HepG2 (cell line): ENCODE measurements around the gene CFAP91. TPM values are rescaled to one million over a fixed set of nuclear protein-coding genes. Genes with fewer than 3 reads are reported as not detected.

Source experiments
- ATAC-seq: fragments of 200-7000 bp; cut with Tn5 transposase; 3 replicates; pipeline ENCODE4 v1.9.1; 2020; ENCODE audit warnings: mild to moderate bottlenecking, moderate library complexity
- BruUV-seq: library from RNA; stranded (reverse); fragments of 400-500 nt; replicated peaks from 2 replicates; lab custom pipeline; 2021; lab: Mats Ljungman, UMichigan
- CTCF ChIA-PET: fragments of 300-600 bp; formaldehyde crosslinking; extraction: SDS; loops from one replicate; lab custom pipeline; 2021; ENCODE audit warnings: low total read pairs, inconsistent platforms, low intra/inter-chr PET ratio; lab: Yijun Ruan, JAX
- POLR2A ChIA-PET: fragments of 350-600 bp; sonication (Branson Sonifier 250); formaldehyde crosslinking; loops from one replicate; lab custom pipeline; 2020; ENCODE audit warnings: antibody characterized with exemption, inconsistent platforms; lab: Yijun Ruan, JAX
- DNase-seq: peaks from one replicate; pipeline ENCODE4 v3.0.0-alpha.2; 2015; ENCODE audit warnings: low spot score
- FAIRE-seq: peaks from 3 replicates; lab custom pipeline; 2011; peaks lifted over from hg19 to GRCh38; lab: Jason Lieb, UNC
- H2AFZ ChIP-seq: one replicate; pipeline ENCODE4 v1.6.1; 2011; ENCODE audit warnings: low read length, inconsistent platforms
- H3K27ac ChIP-seq: fragments of 300-600 bp; 3 replicates; pipeline ENCODE4 v1.8.0; 2011; ENCODE audit warnings: mixed run types, mild to moderate bottlenecking, mixed read lengths, low read length, inconsistent platforms; ENCODE audit not compliant: insufficient read depth; ENCODE audit errors: extremely low read length
- H3K27me3 ChIP-seq, 2 experiments: fragments of 200-600 bp in 1 of 2; 2 replicates in 1 of 2; 3 replicates in 1 of 2; pipeline versions ENCODE4 v1.6.0 to v1.8.0; 2011; ENCODE audit warnings: low read length in 2 of 2, mild to moderate bottlenecking in 2 of 2, moderate library complexity in 2 of 2, inconsistent platforms in 1 of 2; ENCODE audit not compliant: insufficient read depth in 2 of 2, control insufficient read depth in 1 of 2
- H3K36me3 ChIP-seq, 2 experiments: fragments of 200-600 bp in 1 of 2; replicated peaks in 1 of 2; 2 replicates in 1 of 2; 3 replicates in 1 of 2; pipeline versions ENCODE4 v1.5.1 to v1.8.0; 2011; ENCODE audit warnings: low read length in 2 of 2, inconsistent platforms in 1 of 2; ENCODE audit not compliant: insufficient read depth in 2 of 2, control insufficient read depth in 1 of 2
- H3K4me1 ChIP-seq: 2 replicates; pipeline ENCODE4 v1.5.1; 2012; ENCODE audit warnings: low read length, inconsistent platforms; ENCODE audit not compliant: insufficient read depth
- H3K4me2 ChIP-seq: 2 replicates; pipeline ENCODE4 v1.6.0; 2011; ENCODE audit warnings: low read depth, low read length, inconsistent platforms
- H3K4me3 ChIP-seq, 3 experiments: fragments of 200-600 bp in 1 of 3; sonication (generic), shearing (Covaris generic) in 1 of 3; replicated peaks in 1 of 3; 2 replicates each; pipeline ENCODE4 v1.5.1; 2011 to 2016; ENCODE audit warnings: low read length in 3 of 3, inconsistent platforms in 2 of 3, low read depth in 2 of 3, mild to moderate bottlenecking in 2 of 3, control low read depth in 1 of 3, mixed read lengths in 1 of 3; ENCODE audit not compliant: insufficient read depth in 1 of 3
- H3K79me2 ChIP-seq: one replicate; pipeline ENCODE4 v1.6.1; 2011; ENCODE audit warnings: low read length, inconsistent platforms; ENCODE audit not compliant: insufficient read depth
- H3K9ac ChIP-seq: 2 replicates; pipeline ENCODE4 v1.6.0; 2011; ENCODE audit warnings: mild to moderate bottlenecking, low read depth, low read length, inconsistent platforms; ENCODE audit not compliant: insufficient read depth
- H3K9me3 ChIP-seq: 2 replicates; pipeline ENCODE4 v1.5.1; 2012; ENCODE audit warnings: mild to moderate bottlenecking, low read length
- H4K20me1 ChIP-seq: 2 replicates; pipeline ENCODE4 v1.6.0; 2011; ENCODE audit warnings: inconsistent platforms, mild to moderate bottlenecking, low read length, moderate library complexity; ENCODE audit not compliant: insufficient read depth
- ATF1 ChIP-seq: IDR thresholded peaks from 2 replicates; pipeline ENCODE4 v1.6.1; 2016; ENCODE audit warnings: mild to moderate bottlenecking, control low read depth
- CBFB ChIP-seq: sonication (generic); formaldehyde crosslinking; IDR thresholded peaks from 2 replicates; pipeline ENCODE4 v1.4.0; 2020; ENCODE audit warnings: missing genetic modification reagents
- CHD2 ChIP-seq: IDR thresholded peaks from 2 replicates; pipeline ENCODE4 v1.6.1; 2011; ENCODE audit warnings: low read depth, low read length, improper control_type of control experiment
- HDAC1 ChIP-seq: sonication (generic); formaldehyde crosslinking; IDR thresholded peaks from 2 replicates; pipeline ENCODE4 v1.5.1; 2020; ENCODE audit warnings: mild to moderate bottlenecking, missing genetic modification reagents
- IRF9 ChIP-seq: sonication (generic); formaldehyde crosslinking; IDR thresholded peaks from 2 replicates; pipeline ENCODE4 v1.8.0; 2022; ENCODE audit warnings: missing genetic modification reagents, mild to moderate bottlenecking, borderline replicate concordance
- KAT2B ChIP-seq: fragments of 150-350 bp; IDR thresholded peaks from 2 replicates; pipeline ENCODE4 v1.6.1; 2014; ENCODE audit warnings: low read depth, low read length, borderline replicate concordance
- MED1 ChIP-seq: sonication (generic); formaldehyde crosslinking; IDR thresholded peaks from 2 replicates; pipeline ENCODE4 v1.4.0; 2020; ENCODE audit warnings: missing genetic modification reagents
- MEF2D ChIP-seq: sonication (generic); formaldehyde crosslinking; IDR thresholded peaks from 2 replicates; pipeline ENCODE4 v1.5.1; 2020; ENCODE audit warnings: mild to moderate bottlenecking, missing genetic modification reagents
- MTF2 ChIP-seq: sonication (generic); formaldehyde crosslinking; IDR thresholded peaks from 2 replicates; pipeline ENCODE4 v1.5.0; 2020; ENCODE audit warnings: missing genetic modification reagents, borderline replicate concordance
- NFKBIZ ChIP-seq: IDR thresholded peaks from 2 replicates; pipeline ENCODE4 v1.6.1; 2018; ENCODE audit warnings: missing genetic modification reagents, missing compliant biosample characterization
- NR3C1 ChIP-seq: sonication (generic); formaldehyde crosslinking; IDR thresholded peaks from 2 replicates; pipeline ENCODE4 v1.4.0; 2020; ENCODE audit warnings: missing genetic modification reagents
- TBX2 ChIP-seq: sonication (generic); formaldehyde crosslinking; IDR thresholded peaks from 2 replicates; pipeline ENCODE4 v1.5.0; 2020; ENCODE audit warnings: missing genetic modification reagents, mild to moderate bottlenecking, borderline replicate concordance
- TBX3 ChIP-seq: fragments of 450-650 bp; IDR thresholded peaks from 2 replicates; pipeline ENCODE4 v1.6.1; 2017; ENCODE audit warnings: antibody characterized with exemption, mild to moderate bottlenecking, inconsistent platforms, borderline replicate concordance
- TEAD3 ChIP-seq: optimal IDR thresholded peaks from 2 replicates; pipeline ENCODE3; 2016; ENCODE audit warnings: borderline replicate concordance
- XBP1 ChIP-seq: sonication (generic); formaldehyde crosslinking; IDR thresholded peaks from 2 replicates; pipeline ENCODE4 v1.5.0; 2020; ENCODE audit warnings: missing genetic modification reagents
- ZEB1 ChIP-seq: IDR thresholded peaks from 2 replicates; pipeline ENCODE4 v1.6.1; 2012; ENCODE audit warnings: mild to moderate bottlenecking, low read depth, inconsistent platforms; ENCODE audit not compliant: insufficient replicate concordance
- ZFP62 ChIP-seq: sonication (generic); formaldehyde crosslinking; IDR thresholded peaks from 2 replicates; pipeline ENCODE4 v1.4.0; 2020; ENCODE audit warnings: missing genetic modification reagents
- ZFP82 ChIP-seq: sonication (generic); formaldehyde crosslinking; IDR thresholded peaks from 2 replicates; pipeline ENCODE4 v1.5.1; 2020; ENCODE audit warnings: mild to moderate bottlenecking, missing genetic modification reagents, borderline replicate concordance
- ZKSCAN8 ChIP-seq: IDR thresholded peaks from 2 replicates; pipeline ENCODE4 v1.6.1; 2016; ENCODE audit warnings: borderline replicate concordance, missing genetic modification reagents, missing compliant biosample characterization
- ZNF432 ChIP-seq: sonication (generic); formaldehyde crosslinking; IDR thresholded peaks from 2 replicates; pipeline ENCODE4 v1.5.0; 2020; ENCODE audit warnings: missing genetic modification reagents, mild to moderate bottlenecking, borderline replicate concordance
- ZNF605 ChIP-seq: sonication (generic); formaldehyde crosslinking; IDR thresholded peaks from 2 replicates; pipeline ENCODE4 v1.8.0; 2022; ENCODE audit warnings: mild to moderate bottlenecking, missing genetic modification reagents
- ZNF678 ChIP-seq: sonication (generic); formaldehyde crosslinking; IDR thresholded peaks from 2 replicates; pipeline ENCODE4 v1.4.0; 2020; ENCODE audit warnings: mild to moderate bottlenecking, missing genetic modification reagents
- WGBS: methylation state at CpG from one replicate; pipeline ENCODE4 v1.1.6; 2017; ENCODE audit warnings: low lambda C conversion rate; 5-methylcytosine and 5-hydroxymethylcytosine counted together
- in situ Hi-C: cut with HindIII; loops from 2 replicates; pipeline ENCODE4 v1.10.0; 2017; ENCODE audit warnings: low pct_unique_long_range_greater_than_20kb; ENCODE audit not compliant: extremely low pct_ligation_motif_present
- intact Hi-C: fragments of 100-400 bp; cut with micrococcal nuclease; formaldehyde crosslinking; loops from one replicate; pipeline ENCODE4 v1.10.0; 2022; ENCODE audit not compliant: unreplicated experiment
- polyA plus RNA-seq, 8 experiments: library from polyadenylated mRNA; depleted of rRNA in 3 of 8; stranded (reverse) in 7 of 8; unstranded in 1 of 8; fragments of >200 nt; fragmentation: Illumina TruSeq in 4 of 8; extraction: Trizol in 4 of 8; gene quantifications; 2 replicates each; pipeline versions ENCODE4 v1.2.1 to v1.2.3, GENCODE V29; 2011 to 2016; ENCODE audit warnings: low read depth in 4 of 8, missing spikeins in 1 of 8, mixed read lengths in 1 of 8; ENCODE audit not compliant: insufficient read depth in 1 of 8
- total RNA-seq, 5 experiments: library from RNA; depleted of rRNA; stranded (reverse); fragments of >200 nt; fragmentation: Illumina TruSeq; extraction: Trizol; gene quantifications; 2 replicates each; pipeline ENCODE4 v1.2.3, GENCODE V29; 2016; ENCODE audit warnings: low read depth in 1 of 5

The CFAP91 gene
- total and polyA plus RNA-seq, 2 of the 13 experiments (the other 11 are each of a cell fraction or from before 2014, with no cell fraction given) = not detected

DNA sequence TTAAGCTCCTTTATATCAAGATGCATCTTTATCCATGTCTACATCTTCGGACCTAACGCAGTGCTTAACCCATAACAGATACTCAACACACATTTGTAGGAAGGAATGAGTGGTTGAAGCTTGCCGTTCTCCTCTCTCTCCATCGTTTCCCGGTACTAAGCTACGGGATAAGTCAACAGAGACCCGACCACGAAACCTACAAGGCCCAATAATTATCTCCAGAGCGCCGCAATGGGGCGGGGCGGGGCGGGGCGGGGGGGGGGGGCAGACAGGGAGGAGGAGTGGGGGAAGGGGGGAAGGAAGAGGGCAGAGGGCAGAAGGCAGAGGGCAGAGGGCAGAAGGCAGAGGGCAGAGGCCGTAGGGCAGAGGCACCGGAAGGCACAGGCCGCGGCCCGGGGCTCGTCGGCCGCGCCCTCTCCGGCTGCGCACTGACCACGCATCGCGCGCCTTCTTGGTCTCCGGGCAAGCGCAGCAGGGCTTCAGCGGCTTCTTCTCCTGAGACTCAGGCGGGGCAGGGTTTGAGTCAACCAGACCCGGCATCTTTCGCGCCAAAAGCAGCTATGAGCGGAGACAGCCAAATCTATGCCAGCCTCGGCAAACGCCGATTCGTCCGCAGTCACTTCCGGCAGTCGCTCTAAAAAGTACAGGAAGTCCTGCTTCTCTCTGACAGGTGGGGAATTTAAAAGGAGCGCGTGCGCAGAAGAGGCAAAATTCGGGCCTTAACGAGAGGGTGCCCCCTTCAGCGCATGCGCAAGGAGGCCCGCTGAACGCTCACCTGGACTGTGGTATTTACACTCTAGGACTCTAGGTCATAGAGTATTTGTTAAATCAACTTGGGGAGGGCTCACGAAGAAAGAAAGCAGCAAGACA is 25.8 kb upstream of the CFAP91 start, which contains the start of gene COX17:
Gene COX17, minus strand, starts transcription at position 636 of the 870 bp plus-strand sequence. Its CDS starts 96 bp downstream, at position 540.
- POLR2A ChIA-PET = interaction anchor here (1.0 to 1.6 kb wide), 6 partner anchors 33 to 437 kb away, joined by 3 to 8 read pairs (median 4); partner anchors contain the start of genes GSK3B, TIMMDC1 and TMEM39A
- Histone ChIP-seq H3K79me2 (peaks cover 4% of the 10 kb centered on the region), H3K36me3 (peaks cover 4 to 21% of the 10 kb centered on the region in 2 experiments; a peak in 4 of 5 replicates), H3K4me1 (peaks cover 16% of the 10 kb centered on the region), H3K27me3 (no peaks in the 10 kb centered on the region; a peak in 1 of 5 replicates), H3K9me3 (no peaks in the 10 kb centered on the region), H3K4me3 (peak within 1 kb of the TSS; percentile 69 to 96 (median 77)), H3K27ac (peak within 1 kb of the TSS; percentile 84), H3K9ac (peak within 1 kb of the TSS; percentile 73), H4K20me1 (no peaks in the 10 kb centered on the region), H3K4me2 (peak within 1 kb of the TSS; percentile 90), H2AFZ (peak within 1 kb of the TSS; percentile 83)
- in situ Hi-C loops = loop anchor here (25.0 kb wide), 3 partner anchors 265 to 790 kb away; partner anchors contain the start of gene TEX55
- intact Hi-C loops = no loop called here
- no TSS peak for BruUV-seq
- FAIRE-seq (peak; percentile 89), DNase-seq (peak; percentile 97), ATAC-seq (peak; percentile 95)
- CTCF ChIA-PET = no interaction called here
- under 1% methylated on average over 26 of the region's 54 CpGs for WGBS
- peak; percentile 69; the same call in 1 of the 2 replicates for TF ChIP-seq IRF9 (CRISPR knock-in tag)
- no peak for TF ChIP-seq ZFP62
- peak; percentile 67; the same call in 1 of the 2 replicates for TF ChIP-seq MTF2 (CRISPR knock-in tag)
- TF ChIP-seq ZFP82 = 0 out of 2 replicates have a peak, but pooled peaks have one; percentile 63
- no peak for TF ChIP-seq ZNF678
- TF ChIP-seq CHD2 = peak; percentile 80
- TF ChIP-seq ZNF605 (CRISPR knock-in tag) = peak; percentile 39; the same call in 1 of the 2 replicates
- TF ChIP-seq TBX2 (CRISPR knock-in tag) = peak; percentile 87
- TF ChIP-seq ZKSCAN8 = no peak
- TF ChIP-seq MEF2D (CRISPR knock-in tag) = 0 out of 2 replicates have a peak, but pooled peaks have one; percentile 29
- TF ChIP-seq NR3C1 (CRISPR knock-in tag) = no peak
- TF ChIP-seq HDAC1 (CRISPR knock-in tag) = peak; percentile 66
- no peak for TF ChIP-seq XBP1 (CRISPR knock-in tag)
- peak; percentile 45 for TF ChIP-seq MED1 (CRISPR knock-in tag)
- TF ChIP-seq ZNF432 = no peak
- 0 out of 2 replicates have a peak, but pooled peaks have one; percentile 42 for TF ChIP-seq NFKBIZ
- no peak for TF ChIP-seq TBX3
- TF ChIP-seq KAT2B = no peak
- TF ChIP-seq CBFB (CRISPR knock-in tag) = 0 out of 2 replicates have a peak, but pooled peaks have one; percentile 19
- peak; percentile 83 for TF ChIP-seq ZEB1
- TF ChIP-seq ATF1 (CRISPR knock-in tag) = peak; percentile 72; the same call in 1 of the 2 replicates
- peak; percentile 72 for TF ChIP-seq TEAD3 (CRISPR knock-in tag)
